Measurements from ENCODE around the gene ISG15. TPM values are rescaled to one million over a fixed set of nuclear protein-coding genes. Genes with fewer than 3 reads are reported as not detected.
A peak's percentile ranks its signal among the peaks of the same experiment; 100 is the strongest.

Gene ISG15
- total and polyA plus RNA-seq, 2 of the 13 experiments (the other 11 are each of a cell fraction or from before 2014, with no cell fraction given): 42.1 to 54.9 TPM

GRCh38 chr1:966135-966703 lies 47.1 kb upstream of the ISG15 start, which contains the start of gene PLEKHN1 (continued):
- TF ChIP-seq ZNF816 (CRISPR knock-in tag; IDR thresholded peaks at IDR 0.05; ENCODE audit: borderline replicate concordance) (no peak), ATF7 (IDR thresholded peaks at IDR 0.05) (no peak), ATF7 (CRISPR knock-in tag; IDR thresholded peaks at IDR 0.05) (no peak), TBL1XR1 (IDR thresholded peaks at IDR 0.05; ENCODE audit: borderline replicate concordance, low read length, partially characterized antibody) (no peak), KDM2A (CRISPR knock-in tag; IDR thresholded peaks at IDR 0.05; ENCODE audit: borderline replicate concordance, low read depth) (peak; percentile 66; the same call in 1 of the 2 replicates), SOX13 (IDR thresholded peaks at IDR 0.05) (no peak), SOX13 (CRISPR knock-in tag; conservative IDR thresholded peaks at IDR 0.05 in 1 of 2, IDR thresholded peaks at IDR 0.05 in 1 of 2) (no peak), SIN3B (IDR thresholded peaks at IDR 0.05; ENCODE audit: low read length) (no peak), NKX3-1 (CRISPR knock-in tag; IDR thresholded peaks at IDR 0.05) (0 out of 2 replicates have a peak, but pooled peaks have one; percentile 11), THAP7 (CRISPR knock-in tag; IDR thresholded peaks at IDR 0.05) (no peak), ZNF572 (CRISPR knock-in tag; IDR thresholded peaks at IDR 0.05) (no peak), HNRNPUL1 (IDR thresholded peaks at IDR 0.05; ENCODE audit: low read depth, low read length) (no peak), DMAP1 (CRISPR knock-in tag; IDR thresholded peaks at IDR 0.05) (no peak), ZBTB20 (CRISPR knock-in tag; IDR thresholded peaks at IDR 0.05; ENCODE audit: borderline replicate concordance, low read depth) (no peak), MYPOP (CRISPR knock-in tag; IDR thresholded peaks at IDR 0.05) (0 out of 2 replicates have a peak, but pooled peaks have one; percentile 5), MEIS2 (CRISPR knock-in tag; IDR thresholded peaks at IDR 0.05) (no peak), FOSL2 (CRISPR knock-in tag; IDR thresholded peaks at IDR 0.05) (peak; percentile 63; the same call in 1 of the 2 replicates), DDIT3 (CRISPR knock-in tag; IDR thresholded peaks at IDR 0.05) (no peak), ZNF543 (CRISPR knock-in tag; IDR thresholded peaks at IDR 0.05) (no peak), ZNF34 (CRISPR knock-in tag; IDR thresholded peaks at IDR 0.05; ENCODE audit: borderline replicate concordance) (no peak), MED1 (CRISPR knock-in tag; IDR thresholded peaks at IDR 0.05) (peak; percentile 8; the same call in 1 of the 2 replicates), TBX3 (IDR thresholded peaks at IDR 0.05; ENCODE audit: borderline replicate concordance) (no peak), HCFC1 (IDR thresholded peaks at IDR 0.05; ENCODE audit: low read depth, low read length) (no peak), ZGPAT (CRISPR knock-in tag; IDR thresholded peaks at IDR 0.05) (no peak; the same call in 1 of the 2 replicates), PLSCR1 (CRISPR knock-in tag; IDR thresholded peaks at IDR 0.05; ENCODE audit: borderline replicate concordance) (no peak)

All from HepG2 (cell line).